ENCODE results near the gene PLXNA4.

PLXNA4 gene

GRCh38 chr7:132371948-132372347 lies 204.3 kb downstream of the PLXNA4 start:
- Histone ChIP-seq H3K36me3 (ENCODE audit: low read length) (no peaks in the 10 kb centered on the region), H2AFZ (ENCODE audit: low read depth, low read length, severe bottlenecking) (no peak overlapping the region), H3K4me3 (ENCODE audit: insufficient read depth, low read length, poor library complexity, severe bottlenecking) (no peak overlapping the region), H3K27me3 (ENCODE audit: low read length) (0 out of 2 replicates have a peak, but pooled peaks cover 2% of the 10 kb centered on the region), H3K4me2 (ENCODE audit: low read depth, low read length, poor library complexity, severe bottlenecking) (no peak overlapping the region), H3F3A (ENCODE audit: insufficient read depth) (no peaks in the 10 kb centered on the region), H3K79me2 (ENCODE audit: insufficient read depth, low read length) (no peaks in the 10 kb centered on the region), H4K20me1 (ENCODE audit: low read depth, low read length) (no peaks in the 10 kb centered on the region), H3K27ac (ENCODE audit: low read depth, low read length) (no peak overlapping the region), H3K9me3 (ENCODE audit: insufficient read depth, low read length) (no peaks in the 10 kb centered on the region), H3K9me2 (replicated peaks; ENCODE audit: insufficient read depth, low read length) (no peaks in the 10 kb centered on the region), H3K9ac (ENCODE audit: low read length) (no peak overlapping the region)
- TF ChIP-seq CTCF (IDR thresholded peaks at IDR 0.05; ENCODE audit: insufficient read depth, low read length, poor library complexity, severe bottlenecking) (no peak), EZH2phosphoT487 (conservative IDR thresholded peaks at IDR 0.05; ENCODE audit: low read length) (no peak)

GRCh38 chr7:132368246-132368900 lies 207.9 kb downstream of the PLXNA4 start:
- no peak overlapping the region for H3K9ac ChIP-seq (ENCODE audit: low read length)
- H3K27ac ChIP-seq (ENCODE audit: low read depth, low read length): no peak overlapping the region
- no peak for TF ChIP-seq CTCF (IDR thresholded peaks at IDR 0.05; ENCODE audit: insufficient read depth, low read length, poor library complexity, severe bottlenecking)
- no peak for TF ChIP-seq EZH2phosphoT487 (conservative IDR thresholded peaks at IDR 0.05; ENCODE audit: low read length)
- H3K79me2 ChIP-seq (ENCODE audit: insufficient read depth, low read length): no peaks in the 10 kb centered on the region
- H4K20me1 ChIP-seq (ENCODE audit: low read depth, low read length): no peaks in the 10 kb centered on the region
- no peaks in the 10 kb centered on the region for H3K36me3 ChIP-seq (ENCODE audit: low read length)
- H3K4me3 ChIP-seq (ENCODE audit: insufficient read depth, low read length, poor library complexity, severe bottlenecking): no peak overlapping the region
- H3K4me2 ChIP-seq (ENCODE audit: low read depth, low read length, poor library complexity, severe bottlenecking): no peak overlapping the region
- no peaks in the 10 kb centered on the region for H3K9me3 ChIP-seq (ENCODE audit: insufficient read depth, low read length)
- H3K27me3 ChIP-seq (ENCODE audit: low read length): 0 out of 2 replicates have a peak, but pooled peaks cover 2% of the 10 kb centered on the region
- H3F3A ChIP-seq (ENCODE audit: insufficient read depth): no peaks in the 10 kb centered on the region
- H2AFZ ChIP-seq (ENCODE audit: low read depth, low read length, severe bottlenecking): no peak overlapping the region
- H3K9me2 ChIP-seq (replicated peaks; ENCODE audit: insufficient read depth, low read length): no peaks in the 10 kb centered on the region

GRCh38 chr7:132367795-132368194 lies 208.5 kb downstream of the PLXNA4 start:
- Histone ChIP-seq H3K27ac (ENCODE audit: low read depth, low read length) (no peak overlapping the region), H3K79me2 (ENCODE audit: insufficient read depth, low read length) (no peaks in the 10 kb centered on the region), H3K4me3 (ENCODE audit: insufficient read depth, low read length, poor library complexity, severe bottlenecking) (no peak overlapping the region), H3K9me2 (replicated peaks; ENCODE audit: insufficient read depth, low read length) (no peaks in the 10 kb centered on the region), H3K9ac (ENCODE audit: low read length) (no peak overlapping the region), H4K20me1 (ENCODE audit: low read depth, low read length) (no peaks in the 10 kb centered on the region), H3K36me3 (ENCODE audit: low read length) (no peaks in the 10 kb centered on the region), H2AFZ (ENCODE audit: low read depth, low read length, severe bottlenecking) (no peak overlapping the region), H3K27me3 (ENCODE audit: low read length) (0 out of 2 replicates have a peak, but pooled peaks cover 2% of the 10 kb centered on the region), H3K4me2 (ENCODE audit: low read depth, low read length, poor library complexity, severe bottlenecking) (no peak overlapping the region), H3F3A (ENCODE audit: insufficient read depth) (no peaks in the 10 kb centered on the region), H3K9me3 (ENCODE audit: insufficient read depth, low read length) (no peaks in the 10 kb centered on the region)
- TF ChIP-seq CTCF (IDR thresholded peaks at IDR 0.05; ENCODE audit: insufficient read depth, low read length, poor library complexity, severe bottlenecking): no peak
- TF ChIP-seq EZH2phosphoT487 (conservative IDR thresholded peaks at IDR 0.05; ENCODE audit: low read length): no peak
